HK-2 (cell line): ENCODE data around the gene KLHL15.

Experiments
- DNase-seq: peaks from one replicate; pipeline ENCODE4 v3.0.0-alpha.2; 2018; ENCODE audit not compliant: unreplicated experiment

The KLHL15 gene

DNA sequence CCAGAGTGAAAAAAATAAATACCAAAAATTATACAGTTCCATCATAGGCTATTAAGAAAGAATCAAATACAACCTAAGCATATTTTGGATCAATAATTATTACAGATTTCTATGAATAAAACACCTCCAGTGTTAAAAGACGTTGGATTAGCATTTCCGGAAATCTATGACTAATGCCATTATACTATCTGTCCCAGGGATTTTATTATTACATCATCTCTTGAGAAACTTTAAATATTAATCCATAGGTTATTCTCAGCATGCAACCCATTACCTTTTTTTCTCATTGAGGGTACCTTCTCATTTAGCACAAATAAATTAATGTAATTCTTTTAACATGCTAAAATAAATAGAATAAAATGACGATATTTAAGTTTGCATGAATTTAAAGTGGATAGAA is 74.6 kb downstream of the KLHL15 start:
- no peak for DNase-seq

DNA sequence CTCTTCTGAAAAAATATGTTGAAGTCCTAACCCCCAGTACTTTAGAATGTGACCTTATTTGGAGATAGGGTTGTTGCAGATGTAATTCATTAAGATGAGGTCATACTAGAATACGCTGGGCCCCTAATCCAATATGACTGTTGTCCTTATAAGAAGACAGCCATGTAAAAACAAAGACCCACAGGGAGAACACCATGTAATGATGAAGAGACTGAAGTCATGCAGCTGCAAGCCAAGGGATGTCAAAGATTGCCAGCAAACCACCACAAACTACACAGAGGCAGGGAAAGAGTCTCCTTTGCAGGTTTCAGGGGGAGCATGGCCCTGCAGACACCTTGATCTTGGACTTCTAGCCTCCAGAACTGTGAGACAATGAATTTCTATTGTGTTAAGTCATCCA is 81.8 kb downstream of the KLHL15 start:
- no peak for DNase-seq

DNA sequence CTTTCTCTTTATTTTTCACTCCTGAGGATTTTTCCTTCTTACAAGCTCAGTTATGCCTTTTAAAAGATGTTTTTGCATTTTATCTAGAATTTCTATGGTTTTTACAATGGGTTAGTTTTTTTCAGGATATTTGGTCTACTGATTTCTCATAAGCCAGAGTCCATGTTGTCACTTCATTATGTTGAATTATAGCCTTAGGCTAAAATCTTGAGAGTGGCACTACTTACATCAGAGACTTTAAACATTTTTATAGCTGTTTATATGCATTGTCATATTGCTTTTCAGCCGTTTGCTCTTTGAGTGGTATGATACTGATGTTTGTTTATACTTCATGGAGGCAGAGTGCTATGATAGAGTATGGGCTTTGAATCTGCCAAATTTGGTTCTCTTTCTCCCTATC is 82.8 kb downstream of the KLHL15 start:
- DNase-seq: no peak

GRCh38 chrX:23939203-23939602 is 87.8 kb downstream of the KLHL15 start:
- no peak for DNase-seq

GRCh38 chrX:23938690-23939089 is 88.3 kb downstream of the KLHL15 start:
- no peak for DNase-seq

- no peak for DNase-seq
Measured at GRCh38 chrX:23937100-23937499, 89.9 kb downstream of the KLHL15 start.

DNA sequence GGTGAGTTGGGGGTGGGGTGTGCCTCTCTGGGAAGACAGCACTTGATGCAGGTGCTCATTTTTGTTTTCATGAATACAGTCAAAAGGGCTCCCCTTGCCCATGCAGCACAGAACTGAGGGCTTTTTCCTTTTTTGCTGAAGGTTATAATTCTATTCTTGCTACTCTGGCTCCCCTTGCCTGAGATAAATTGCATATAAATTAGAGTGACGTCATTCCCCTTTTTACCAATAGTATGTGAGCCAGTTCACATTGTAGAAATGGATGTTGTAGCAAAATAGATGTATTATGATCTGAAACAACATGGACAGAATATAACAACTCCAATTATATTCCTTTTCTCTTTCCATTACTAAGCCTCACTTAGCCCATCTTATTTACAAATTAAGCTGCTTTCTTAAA is 90.8 kb downstream of the KLHL15 start:
- DNase-seq: no peak

GRCh38 chrX:23935106-23935505 is 91.9 kb downstream of the KLHL15 start:
- no peak for DNase-seq
